MM.1S (cell line): ENCODE data around the gene RNF208.

ENCODE experiments used
- CTCF ChIP-seq: fragments of 300-600 bp; sonication (generic); IDR thresholded peaks from 2 replicates; pipeline ENCODE4 v1.5.1; 2016; ENCODE audit warnings: antibody characterized with exemption, low read length, mixed read lengths
- EZH2 ChIP-seq: fragments of 300-600 bp; sonication (generic); optimal IDR thresholded peaks from 2 replicates; pipeline ENCODE3; 2017; ENCODE audit warnings: low read depth, mild to moderate bottlenecking, antibody characterized with exemption, low read length, mixed read lengths

DNA sequence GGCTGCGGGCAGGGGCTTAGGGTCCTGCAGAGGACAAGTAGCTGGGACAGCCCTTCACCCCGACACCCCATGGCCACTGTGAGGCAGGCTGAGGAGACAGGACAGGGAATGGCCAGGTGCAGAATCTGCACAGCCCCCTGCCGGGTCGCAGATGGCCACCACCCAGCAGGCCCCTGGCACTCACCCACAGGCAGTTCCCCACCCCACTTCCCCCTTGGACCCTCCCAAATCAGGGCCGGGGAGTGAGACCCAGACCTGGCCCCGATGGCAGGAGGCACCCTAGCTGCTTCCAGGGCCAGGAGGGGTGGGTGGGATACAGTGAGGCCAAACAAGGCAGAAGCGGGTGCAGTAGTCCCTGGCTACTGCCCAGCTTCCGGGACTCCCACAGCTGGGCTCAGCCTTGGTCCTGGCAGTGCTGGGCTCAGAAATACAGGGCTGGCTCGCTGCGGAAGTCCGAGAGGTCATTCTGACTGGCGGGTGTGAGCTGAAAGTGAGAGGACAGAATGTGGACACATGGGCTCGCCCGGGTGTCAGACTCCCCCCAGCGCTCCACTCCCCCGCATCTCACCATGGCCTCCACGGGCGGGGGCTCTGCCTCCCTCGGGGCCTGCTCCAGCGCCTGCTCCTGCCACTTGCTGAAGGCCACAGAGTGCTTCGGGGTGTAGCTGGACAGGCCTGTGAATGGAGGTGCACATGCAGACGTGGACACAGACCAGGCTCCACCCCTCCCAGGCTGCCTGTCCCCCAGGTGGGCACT, 30.2 kb downstream of the RNF208 start:
- TF ChIP-seq CTCF (no peak), EZH2 (no peak)
